NCI-H82 (cell line): Measurements from ENCODE around the gene OR5AK2.
A peak's percentile ranks its signal among the peaks of the same experiment; 100 is the strongest.
"Not testable (repeated sequence)": the region's sequence is repeated elsewhere in the genome, so short reads cannot be mapped to it uniquely, and the experiment has no call there.

ENCODE experiments used
- DNase-seq: peaks from one replicate; lab custom pipeline; 2025; lab: John Stamatoyannopoulos, UW

The OR5AK2 gene, protein sequence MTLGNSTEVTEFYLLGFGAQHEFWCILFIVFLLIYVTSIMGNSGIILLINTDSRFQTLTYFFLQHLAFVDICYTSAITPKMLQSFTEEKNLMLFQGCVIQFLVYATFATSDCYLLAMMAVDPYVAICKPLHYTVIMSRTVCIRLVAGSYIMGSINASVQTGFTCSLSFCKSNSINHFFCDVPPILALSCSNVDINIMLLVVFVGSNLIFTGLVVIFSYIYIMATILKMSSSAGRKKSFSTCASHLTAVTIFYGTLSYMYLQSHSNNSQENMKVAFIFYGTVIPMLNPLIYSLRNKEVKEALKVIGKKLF

DNA sequence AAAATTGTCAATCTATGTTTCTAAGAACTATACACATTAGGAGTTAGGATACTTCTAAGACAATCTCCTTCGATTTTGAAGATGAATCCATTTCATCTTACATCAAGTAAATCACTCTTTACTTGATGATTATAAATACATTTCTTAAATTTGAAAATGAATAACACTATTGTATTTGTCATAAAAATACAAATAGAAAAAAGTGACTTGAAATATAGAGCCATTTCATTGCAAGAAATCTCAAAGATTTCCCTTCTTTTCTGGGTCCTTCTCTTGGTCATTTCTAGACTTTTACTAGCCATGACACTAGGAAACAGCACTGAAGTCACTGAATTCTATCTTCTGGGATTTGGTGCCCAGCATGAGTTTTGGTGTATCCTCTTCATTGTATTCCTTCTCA lies at the start of gene OR5AK2:
Gene OR5AK2, plus strand, starts transcription at position 301 of the 400 bp plus-strand sequence. Its CDS starts 0 bp downstream, at position 301.
- no peak for DNase-seq

DNA sequence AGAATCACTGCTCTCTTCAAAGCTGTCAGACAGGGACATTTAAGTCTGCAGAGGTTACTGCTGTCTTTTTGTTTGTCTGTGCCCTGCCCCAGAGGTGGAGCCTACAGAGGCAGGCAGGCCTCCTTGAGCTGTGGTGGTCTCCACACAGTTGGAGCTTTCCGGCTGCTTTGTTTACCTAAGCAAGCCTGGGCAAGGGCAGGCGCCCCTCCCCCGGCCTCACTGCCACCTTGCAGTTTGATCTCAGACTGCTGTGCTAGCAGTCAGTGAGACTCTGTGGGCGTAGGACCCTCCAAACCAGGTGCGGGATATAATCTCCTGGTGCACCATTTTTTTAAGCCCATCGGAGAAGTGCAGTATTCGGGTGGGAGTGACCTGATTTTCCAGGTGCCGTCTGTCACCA lies 43.2 kb upstream of the OR5AK2 start:
- not testable (repeated sequence) for DNase-seq

DNA sequence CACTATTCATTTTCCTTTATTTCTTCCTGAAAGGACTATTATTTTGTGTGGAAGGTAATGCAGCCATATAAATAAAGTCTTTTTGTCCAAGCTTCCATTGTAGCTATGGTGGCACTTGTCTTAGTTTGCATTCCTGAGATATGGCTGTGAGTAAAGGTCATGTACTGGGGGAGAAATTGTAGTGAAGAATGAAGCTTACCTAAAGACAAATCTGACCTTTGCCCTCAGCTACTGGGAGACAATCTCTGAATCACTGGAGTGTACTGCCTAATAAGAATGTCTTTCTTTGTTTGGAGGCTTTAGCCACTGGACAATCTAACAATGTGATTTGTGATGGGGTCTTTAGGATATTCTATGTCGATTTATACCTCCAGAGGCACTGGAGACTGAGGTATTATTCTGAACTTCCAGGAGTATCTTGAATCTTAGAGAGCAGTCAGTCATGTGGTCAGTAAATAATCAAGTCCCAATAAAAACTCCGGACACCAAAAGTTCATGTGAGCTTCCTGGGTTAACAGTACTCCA lies 39.7 kb upstream of the OR5AK2 start:
- no peak for DNase-seq

DNA sequence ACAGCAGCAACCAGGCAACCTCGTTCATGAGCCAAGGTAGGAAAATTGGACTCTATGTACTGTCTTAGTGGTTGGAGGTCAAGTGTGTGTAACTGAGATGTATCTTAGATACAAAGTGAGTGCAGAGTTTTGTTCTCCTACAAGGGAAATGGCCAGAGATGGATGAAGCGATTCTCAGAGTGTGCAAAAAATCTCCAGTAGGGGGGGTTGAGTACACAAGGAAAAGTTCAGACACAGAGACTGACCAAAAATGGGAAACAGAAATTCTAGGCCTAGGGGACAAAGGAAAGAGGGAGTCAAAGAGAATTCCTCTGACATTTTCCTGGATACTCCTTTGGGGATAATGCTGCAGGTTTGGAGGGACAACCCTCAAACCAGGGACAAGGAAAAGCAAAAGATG lies 38.2 kb upstream of the OR5AK2 start:
- DNase-seq, result no peak

DNA sequence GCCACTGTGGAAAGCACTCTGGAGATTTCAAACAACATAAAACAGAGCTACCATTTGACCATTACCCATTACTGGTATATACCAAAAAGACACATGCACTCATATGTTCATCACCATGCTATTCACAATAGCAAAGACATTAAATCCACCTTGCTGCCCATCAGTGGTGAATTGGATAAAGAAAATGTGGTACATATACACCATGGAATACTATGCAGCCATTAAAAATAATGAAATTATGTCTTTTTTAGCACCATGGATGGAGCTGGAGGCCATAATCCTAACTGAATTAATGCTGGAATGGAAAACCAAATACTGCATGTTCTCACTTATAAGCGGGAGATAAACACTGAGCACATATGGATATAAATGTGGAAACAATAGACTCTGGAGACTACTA lies 34.8 kb upstream of the OR5AK2 start:
- not testable (repeated sequence) for DNase-seq

DNA sequence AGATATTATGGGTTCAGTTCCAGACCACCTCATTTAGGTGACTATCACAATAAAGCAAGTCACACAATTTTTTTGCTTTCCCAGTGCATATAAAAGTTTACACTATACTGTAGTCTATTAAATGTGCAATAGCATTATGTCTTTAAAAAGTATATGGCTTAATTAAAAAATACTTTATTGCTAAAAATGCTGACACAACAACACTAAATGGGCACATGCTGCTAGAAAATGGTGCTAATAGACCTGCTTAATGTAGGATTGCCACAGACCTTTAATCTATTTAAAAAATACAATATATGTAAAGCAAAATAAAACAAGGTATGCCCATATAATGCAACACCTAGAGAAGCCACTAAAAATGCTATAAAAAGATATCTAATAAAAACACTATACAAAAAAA lies 27.1 kb upstream of the OR5AK2 start:
- DNase-seq, result no peak

DNA sequence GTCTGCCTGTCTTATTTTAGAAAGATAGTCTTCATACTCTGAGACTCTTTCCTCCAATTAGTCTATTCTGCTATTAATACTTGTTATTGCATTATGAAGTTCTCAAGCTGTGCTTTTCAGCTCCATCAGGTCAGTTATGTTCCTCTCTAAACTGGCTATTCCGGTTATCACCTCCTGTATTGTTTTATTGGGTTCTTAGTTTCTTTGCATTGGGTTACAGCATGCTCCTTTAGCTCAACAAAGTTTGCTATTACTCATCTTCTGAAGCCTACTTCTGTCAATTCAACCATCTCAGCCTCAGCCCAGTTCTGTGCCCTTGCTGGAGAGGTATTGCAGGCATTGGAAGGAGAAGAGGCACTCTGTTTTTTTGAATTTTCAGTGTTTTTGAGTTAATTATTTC lies 21.0 kb upstream of the OR5AK2 start:
- DNase-seq, result no peak

DNA sequence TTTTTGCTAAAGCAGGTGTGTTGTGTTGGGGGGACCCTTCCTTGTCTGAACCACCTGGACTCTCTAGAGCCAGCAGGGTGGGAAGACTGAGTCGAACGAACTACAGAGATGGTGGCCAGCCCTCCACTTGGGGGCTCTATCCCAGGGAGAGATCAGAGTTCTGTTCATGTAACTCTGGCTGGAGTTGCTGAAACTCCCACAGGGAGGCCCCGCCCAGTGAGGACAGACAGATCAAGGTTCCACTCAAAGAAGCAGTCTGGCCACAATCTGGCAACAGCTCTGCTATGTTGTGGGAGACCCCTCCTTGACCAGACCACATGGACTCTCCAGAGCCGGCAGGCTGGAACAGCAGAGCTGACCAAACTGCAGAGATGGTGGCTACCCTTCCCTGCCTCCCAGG lies 20.2 kb upstream of the OR5AK2 start:
- DNase-seq, result no peak

DNA sequence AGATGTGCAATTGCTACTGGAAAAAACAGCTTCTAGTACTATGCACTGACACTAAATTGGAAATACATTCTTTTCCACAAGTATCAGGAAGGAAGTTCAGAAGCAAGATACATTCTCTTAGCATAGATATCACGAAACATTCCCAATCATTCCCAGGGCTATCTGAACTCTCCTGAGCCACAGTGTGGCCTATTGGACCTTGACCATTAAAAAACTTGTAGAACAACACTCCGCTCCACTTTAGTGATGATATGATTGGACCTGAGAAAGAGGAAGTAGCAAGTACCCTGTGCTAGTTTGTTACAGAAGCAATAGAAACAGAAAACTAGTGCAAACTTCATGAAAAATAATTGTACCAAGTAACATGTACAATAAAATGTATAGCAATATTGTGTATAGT lies 11.4 kb upstream of the OR5AK2 start:
- no peak for DNase-seq

DNA sequence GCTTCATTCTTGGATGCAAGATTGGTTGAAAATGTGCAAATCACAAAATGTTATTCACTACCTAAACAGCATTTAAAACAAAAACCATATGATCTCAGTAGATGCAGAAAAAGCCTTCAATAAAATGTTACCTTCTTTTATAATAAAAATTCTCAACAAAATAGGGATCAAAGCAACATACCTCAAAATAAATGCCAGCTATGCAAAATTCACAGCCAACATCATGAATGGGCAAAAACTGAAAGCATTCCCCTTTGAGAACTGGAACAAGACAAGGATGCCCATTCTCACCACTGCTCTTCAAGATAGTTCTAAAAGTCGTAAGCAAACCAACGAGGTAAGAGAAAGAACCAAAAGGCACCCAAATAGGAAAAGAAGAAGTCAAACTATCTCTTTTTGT lies 2.0 kb downstream of the OR5AK2 start:
- DNase-seq, result no peak

DNA sequence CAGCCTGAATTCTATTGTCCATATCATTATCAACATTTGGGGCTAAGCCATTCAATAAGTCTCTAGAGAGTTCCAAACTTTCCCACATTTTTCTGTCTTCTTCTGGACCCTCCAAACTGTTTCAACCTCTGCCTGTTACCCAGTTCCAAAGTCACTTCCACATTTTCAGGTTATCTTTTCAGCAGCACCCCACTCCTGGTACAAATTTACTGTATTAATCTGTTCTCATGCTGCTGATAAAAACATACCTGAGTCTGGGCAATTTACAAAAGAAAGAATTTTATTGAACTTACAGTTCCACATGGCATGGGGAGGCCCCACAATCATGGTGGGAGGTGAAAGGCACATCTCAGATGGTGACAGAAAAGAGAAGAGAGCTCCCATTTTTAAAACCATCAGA lies 5.8 kb downstream of the OR5AK2 start:
- DNase-seq, result no peak

DNA sequence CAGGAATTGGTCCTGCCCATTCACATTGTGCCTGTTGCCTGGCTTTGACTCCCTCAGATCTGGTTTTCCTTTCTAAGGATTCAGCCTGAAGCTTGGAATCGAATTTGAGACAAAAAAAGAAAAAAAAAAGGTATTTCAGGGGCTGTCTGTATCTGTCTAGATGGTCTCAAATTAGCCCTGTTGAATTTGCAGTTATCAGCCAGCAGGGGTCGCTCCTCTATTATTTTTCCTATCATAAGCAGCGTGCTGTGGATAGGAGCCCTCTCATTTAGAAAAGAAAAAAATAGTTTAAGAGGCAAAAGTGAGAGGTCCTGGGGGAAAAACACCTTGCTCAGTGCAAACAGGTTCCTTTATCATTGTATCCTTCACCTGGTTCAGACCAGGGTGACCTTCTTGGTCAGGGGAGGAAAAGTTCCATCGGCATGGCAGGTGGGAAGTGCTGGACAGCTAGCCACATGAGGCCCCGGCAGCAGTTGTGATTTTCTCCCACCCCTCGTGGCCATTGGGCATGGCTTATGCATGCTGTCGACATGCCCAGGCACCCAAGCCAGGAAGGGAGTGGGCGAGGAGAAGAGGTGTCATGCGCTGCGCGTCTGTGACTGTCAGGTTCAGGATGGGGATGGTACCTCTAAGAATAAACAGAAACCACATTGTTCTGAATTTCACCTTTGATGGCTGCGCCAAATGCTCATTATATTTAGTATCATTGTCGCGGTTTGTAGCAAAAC lies 13.1 kb downstream of the OR5AK2 start:
- peak; percentile 12 for DNase-seq

DNA sequence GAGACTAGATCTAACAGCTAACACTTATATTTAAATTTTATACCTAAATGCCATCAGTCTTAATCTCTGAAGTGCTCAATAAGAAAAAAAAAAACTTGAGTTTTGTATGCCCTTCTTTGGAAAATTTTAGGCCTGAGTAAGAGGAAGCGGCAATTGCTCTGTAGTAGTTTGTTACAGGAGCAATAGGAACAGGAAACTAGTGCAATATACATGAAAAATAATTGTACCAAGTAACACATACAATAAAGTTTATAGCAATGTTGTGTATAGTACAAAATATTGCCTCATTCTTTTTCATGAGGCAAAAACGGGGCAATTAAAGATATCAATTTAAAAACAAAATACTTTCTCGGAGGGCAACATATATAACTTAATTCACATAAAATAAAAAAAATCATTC lies 19.7 kb downstream of the OR5AK2 start:
- DNase-seq, result no peak

DNA sequence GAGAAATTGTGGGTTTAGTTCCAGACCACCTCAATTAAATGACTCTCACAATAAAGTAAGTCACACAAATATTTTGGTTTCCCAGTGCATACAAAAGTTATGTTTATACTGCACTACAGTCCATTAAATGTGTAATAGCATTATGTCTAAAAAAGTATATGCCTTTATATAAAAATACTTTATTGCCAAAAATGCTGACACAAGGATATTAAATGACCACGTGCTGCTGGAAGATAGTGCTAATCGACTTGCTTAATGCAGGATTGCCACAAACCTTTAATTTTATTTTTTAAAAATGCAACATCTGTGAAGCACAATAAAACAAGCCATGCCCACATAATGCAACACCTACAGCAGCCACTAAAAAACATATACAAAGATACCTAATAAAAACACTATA lies 27.0 kb downstream of the OR5AK2 start:
- DNase-seq, result no peak

DNA sequence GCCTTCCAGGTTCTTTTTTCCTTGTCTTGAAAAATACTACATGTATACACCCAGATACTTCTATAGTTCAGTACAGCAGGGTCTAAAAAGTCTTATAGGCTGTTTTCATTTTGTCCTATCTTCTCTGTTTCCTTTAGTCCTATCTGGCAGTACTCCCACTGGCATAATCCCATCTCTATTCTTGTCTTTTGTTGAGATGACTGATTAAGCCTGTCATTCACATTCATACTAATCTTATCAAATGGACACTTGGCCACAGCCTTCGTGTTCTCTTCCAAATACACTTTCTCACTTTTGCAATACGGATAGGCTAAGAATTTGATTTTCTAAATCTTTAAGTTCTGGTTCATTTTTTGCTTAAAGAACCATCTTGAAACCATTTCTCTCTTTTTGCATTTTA lies 42.8 kb downstream of the OR5AK2 start:
- DNase-seq, result no peak
